ENCODE measurements around the gene HK1. TPM values are rescaled to one million over a fixed set of nuclear protein-coding genes. Genes with fewer than 3 reads are reported as not detected.

The HK1 gene
- total and polyA plus RNA-seq, 12 donors: 18.4 to 79.3 (median 45.1) TPM

DNA sequence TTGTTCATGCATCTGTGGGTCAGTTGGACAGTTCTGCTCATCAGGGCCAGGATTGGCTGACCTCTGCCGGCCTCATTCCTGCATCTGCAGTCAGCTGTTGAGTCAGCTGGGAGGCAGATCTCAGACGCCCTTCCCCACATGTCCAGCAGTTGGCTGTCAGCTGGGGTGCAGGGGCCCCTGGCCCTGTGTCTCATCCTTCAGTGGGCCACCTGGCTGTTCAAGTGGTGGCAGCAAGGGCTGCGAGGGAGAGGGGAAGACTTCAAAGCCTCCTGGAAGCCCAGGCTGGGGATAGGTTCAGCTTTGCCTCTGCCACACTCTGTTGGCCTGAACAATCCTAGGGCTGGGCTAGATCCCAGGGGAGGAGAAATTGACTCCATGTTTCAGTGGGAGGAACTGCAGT is 105.3 kb downstream of the HK1 start:
- peak in 1 of 7 donors; percentile 28 for DNase-seq
- intact Hi-C loops (cut with DNase I): no loop called here

DNA sequence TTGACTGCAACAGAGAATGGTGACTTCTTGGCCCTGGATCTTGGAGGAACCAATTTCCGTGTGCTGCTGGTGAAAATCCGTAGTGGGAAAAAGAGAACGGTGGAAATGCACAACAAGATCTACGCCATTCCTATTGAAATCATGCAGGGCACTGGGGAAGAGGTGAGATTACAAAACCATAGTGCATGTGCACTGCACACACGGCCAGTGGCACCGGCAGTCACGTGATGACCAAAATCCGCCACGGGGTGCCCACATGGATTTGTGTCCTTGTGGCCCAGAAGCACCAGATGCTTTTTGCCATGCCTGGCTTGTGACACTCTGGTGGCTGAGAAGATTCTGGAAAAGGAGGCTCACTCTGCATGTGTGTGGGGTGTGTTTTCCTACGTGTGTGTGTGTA is 106.0 kb downstream of the HK1 start:
- intact Hi-C loops (cut with DNase I): no loop called here
- TF ChIP-seq, protein P1, sequence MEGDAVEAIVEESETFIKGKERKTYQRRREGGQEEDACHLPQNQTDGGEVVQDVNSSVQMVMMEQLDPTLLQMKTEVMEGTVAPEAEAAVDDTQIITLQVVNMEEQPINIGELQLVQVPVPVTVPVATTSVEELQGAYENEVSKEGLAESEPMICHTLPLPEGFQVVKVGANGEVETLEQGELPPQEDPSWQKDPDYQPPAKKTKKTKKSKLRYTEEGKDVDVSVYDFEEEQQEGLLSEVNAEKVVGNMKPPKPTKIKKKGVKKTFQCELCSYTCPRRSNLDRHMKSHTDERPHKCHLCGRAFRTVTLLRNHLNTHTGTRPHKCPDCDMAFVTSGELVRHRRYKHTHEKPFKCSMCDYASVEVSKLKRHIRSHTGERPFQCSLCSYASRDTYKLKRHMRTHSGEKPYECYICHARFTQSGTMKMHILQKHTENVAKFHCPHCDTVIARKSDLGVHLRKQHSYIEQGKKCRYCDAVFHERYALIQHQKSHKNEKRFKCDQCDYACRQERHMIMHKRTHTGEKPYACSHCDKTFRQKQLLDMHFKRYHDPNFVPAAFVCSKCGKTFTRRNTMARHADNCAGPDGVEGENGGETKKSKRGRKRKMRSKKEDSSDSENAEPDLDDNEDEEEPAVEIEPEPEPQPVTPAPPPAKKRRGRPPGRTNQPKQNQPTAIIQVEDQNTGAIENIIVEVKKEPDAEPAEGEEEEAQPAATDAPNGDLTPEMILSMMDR (IDR thresholded peaks at IDR 0.05): no peak
- TF ChIP-seq POLR2A (IDR thresholded peaks at IDR 0.05): no peak
- no peaks in the 10 kb centered on the region for H3K4me1 ChIP-seq (replicated peaks in 1 of 2)
- peaks cover 0 to 84% of the 10 kb centered on the region in 2 donors for H3K36me3 ChIP-seq (replicated peaks in 1 of 2)
- 89 to 96% (median 93%) methylated on average over 10 of the region's 10 CpGs for WGBS, 4 donors
- no peak overlapping the region for H3K27ac ChIP-seq
- no peaks in the 10 kb centered on the region for H3K9me3 ChIP-seq (replicated peaks in 1 of 3)
- no peak for DNase-seq
- no peak overlapping the region for H3K4me3 ChIP-seq
- H3K27me3 ChIP-seq: no peaks in the 10 kb centered on the region

More for the DNA sequence above, 105.3 kb downstream of the HK1 start:
- TF ChIP-seq POLR2A (IDR thresholded peaks at IDR 0.05): no peak
- TF ChIP-seq, protein P1 (IDR thresholded peaks at IDR 0.05): peak in 1 of 6 experiments; percentile 17
- H3K4me1 ChIP-seq (replicated peaks in 1 of 2): no peaks in the 10 kb centered on the region
- no peak overlapping the region for H3K27ac ChIP-seq
- 57 to 70% (median 66%) methylated on average over 2 to 3 of the region's 3 CpGs; no CpG with 5 or more reads in 1 of the 4 donors for WGBS, 4 donors
- no peaks in the 10 kb centered on the region for H3K9me3 ChIP-seq (replicated peaks in 1 of 3)
- no peaks in the 10 kb centered on the region for H3K27me3 ChIP-seq
- H3K36me3 ChIP-seq (replicated peaks in 1 of 2): peaks cover 0 to 81% of the 10 kb centered on the region in 2 donors
- no peak overlapping the region for H3K4me3 ChIP-seq

GRCh38 chr10:69385454-69386350 is 107.4 kb downstream of the HK1 start:
- H3K4me1 ChIP-seq (replicated peaks in 1 of 2): no peaks in the 10 kb centered on the region
- no peak for TF ChIP-seq POLR2A (IDR thresholded peaks at IDR 0.05)
- TF ChIP-seq, protein P1 (IDR thresholded peaks at IDR 0.05): no peak
- H3K27ac ChIP-seq: no peak overlapping the region
- H3K9me3 ChIP-seq (replicated peaks in 1 of 3): no peaks in the 10 kb centered on the region
- intact Hi-C loops (cut with DNase I): no loop called here
- 93 to 98% (median 93%) methylated on average over 9 to 11 of the region's 11 CpGs for WGBS, 4 donors
- DNase-seq: no peak
- H3K27me3 ChIP-seq: no peaks in the 10 kb centered on the region
- H3K36me3 ChIP-seq (replicated peaks in 1 of 2): peaks cover 0 to 70% of the 10 kb centered on the region in 2 donors
- H3K4me3 ChIP-seq: no peak overlapping the region

DNA sequence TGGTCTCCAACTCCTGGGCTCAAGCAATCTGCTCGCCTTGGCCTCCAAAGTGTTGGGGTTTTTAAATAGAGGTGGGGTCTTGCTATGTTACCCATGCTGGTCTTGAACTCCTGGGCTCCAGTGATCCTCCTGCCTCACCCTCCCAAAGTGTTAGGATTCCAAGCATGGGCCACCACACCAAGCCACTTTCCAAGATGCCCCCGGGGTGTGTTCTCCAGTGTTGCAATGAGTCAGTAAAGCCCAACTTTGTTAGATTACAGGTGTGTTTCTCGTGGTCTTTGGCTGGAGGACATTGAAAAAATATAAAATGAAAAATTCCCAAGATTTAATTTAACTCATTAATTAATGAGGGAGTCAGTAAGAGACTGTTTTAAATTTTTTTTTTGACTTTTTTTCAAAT is 109.2 kb downstream of the HK1 start:
- H3K4me3 ChIP-seq: no peak overlapping the region
- intact Hi-C loops (cut with DNase I): no loop called here
- H3K27ac ChIP-seq: no peak overlapping the region
- no peak for DNase-seq
- H3K27me3 ChIP-seq: no peaks in the 10 kb centered on the region
- H3K9me3 ChIP-seq (replicated peaks in 1 of 3): no peaks in the 10 kb centered on the region
- no peaks in the 10 kb centered on the region for H3K4me1 ChIP-seq (replicated peaks in 1 of 2)
- H3K36me3 ChIP-seq (replicated peaks in 1 of 2): peaks cover 0 to 70% of the 10 kb centered on the region in 2 donors
- 86 to 94% (median 93%) methylated on average over 3 of the region's 3 CpGs for WGBS, 4 donors
- TF ChIP-seq, protein P1 (IDR thresholded peaks at IDR 0.05): no peak
- no peak for TF ChIP-seq POLR2A (IDR thresholded peaks at IDR 0.05)

Measured in adrenal gland (tissue), 12 donors.